ENCODE data around the gene PIGP. TPM values are rescaled to one million over a fixed set of nuclear protein-coding genes. Genes with fewer than 3 reads are reported as not detected.
A peak's percentile ranks its signal among the peaks of the same experiment; 100 is the strongest.
"Not testable (repeated sequence)": the region's sequence is repeated elsewhere in the genome, so short reads cannot be mapped to it uniquely, and the experiment has no call there.

The PIGP gene
- total RNA-seq (10 to 100 TPM; 20.2 to 27.6 TPM), polyA plus RNA-seq (ENCODE audit: insufficient read length in 2 of 2) (10 to 100 TPM; 22.3 to 22.6 TPM)
- long read RNA-seq, donor 1, full-length matches to known transcripts = 13 of 692 reads
- long read RNA-seq, donor 1, partial matches to known transcripts = 663 of 692 reads
- long read RNA-seq, donor 1, other reads (novel, unspliced or antisense) = 16 of 692 reads
- long read RNA-seq, donor 2, full-length matches to known transcripts = 5 of 270 reads
- long read RNA-seq, donor 2, partial matches to known transcripts = 255 of 270 reads
- long read RNA-seq, donor 2, other reads (novel, unspliced or antisense) = 10 of 270 reads
- long read RNA-seq, donor 3, full-length matches to known transcripts = 3 of 488 reads
- long read RNA-seq, donor 3, partial matches to known transcripts = 468 of 488 reads
- long read RNA-seq, donor 3, other reads (novel, unspliced or antisense) = 17 of 488 reads
- long read RNA-seq, donor 4, full-length matches to known transcripts = 9 of 464 reads
- long read RNA-seq, donor 4, partial matches to known transcripts = 444 of 464 reads
- long read RNA-seq, donor 4, other reads (novel, unspliced or antisense) = 11 of 464 reads

GRCh38 chr21:37072988-37073416, at the start of gene PIGP, which contains the start of gene TTC3:
Gene PIGP, minus strand, starts transcription at chr21:37073071. Its CDS starts 556 bp downstream, at chr21:37072515.
Gene TTC3, plus strand, starts transcription at chr21:37073254. Its CDS starts 14,004 bp downstream, at chr21:37087258.
- Histone ChIP-seq H3K4me3 (ENCODE audit: low read depth, low read length) (peak within 1 kb of the TSS; percentile 92), H3K27ac (ENCODE audit: low read depth, low read length) (peak within 1 kb of the TSS; percentile 98), H3K36me3 (ENCODE audit: control insufficient read depth, insufficient read depth, low read length) (no peaks in the 10 kb centered on the region), H3K4me1 (ENCODE audit: control insufficient read depth, insufficient read depth, low read length) (peaks cover 14% of the 10 kb centered on the region), H3K9me3 (ENCODE audit: control insufficient read depth, insufficient read depth, low read length) (no peaks in the 10 kb centered on the region), H3K27me3 (ENCODE audit: control insufficient read depth, insufficient read depth, low read length) (no peaks in the 10 kb centered on the region)
- WGBS (ENCODE audit: insufficient coverage) = under 1% methylated on average over 61 of the region's 61 CpGs
- peak; percentile 93 to 99 (median 96) for DNase-seq (ENCODE audit: low read depth in 4 of 6, low spot score in 6 of 6)

DNA sequence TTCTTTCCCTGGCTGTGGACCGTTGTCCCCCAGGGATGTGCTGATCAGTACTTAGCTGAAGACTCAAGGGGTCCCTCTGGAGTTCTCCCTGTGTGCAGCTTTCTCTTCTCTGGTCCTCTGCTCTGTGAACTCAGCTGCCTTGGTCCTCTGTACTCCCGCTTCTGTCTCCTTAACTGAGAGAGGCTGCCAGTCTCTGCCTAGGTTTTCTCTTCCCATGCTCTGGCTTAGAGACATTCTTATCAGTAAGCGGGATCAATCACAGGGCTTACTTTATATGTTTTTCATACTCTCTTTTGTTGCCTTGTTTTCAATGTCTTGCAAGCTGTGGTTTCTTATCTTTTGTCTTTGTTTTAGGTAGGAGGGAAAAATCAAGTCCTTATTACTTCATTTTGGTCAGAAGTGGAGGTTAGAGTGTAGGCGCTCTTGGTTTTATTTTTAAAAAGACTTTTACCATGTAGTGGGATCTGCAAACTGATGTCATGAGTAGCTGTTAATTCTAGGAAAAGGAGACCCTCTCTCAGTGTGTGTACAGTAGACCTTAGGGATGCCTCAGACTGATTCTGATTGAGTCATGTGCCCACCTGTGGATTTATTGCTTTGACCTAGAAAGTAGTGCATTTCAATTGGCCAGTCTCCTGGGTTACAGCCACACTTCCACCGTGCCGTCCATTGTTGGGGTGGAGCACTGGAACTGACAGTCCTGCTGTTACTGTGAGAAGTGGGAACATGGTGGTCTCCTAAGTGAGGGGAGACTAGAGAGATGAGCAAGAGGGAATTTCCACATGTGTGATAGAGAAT, 46.7 kb upstream of the PIGP start:
- no peak overlapping the region for H3K4me3 ChIP-seq (ENCODE audit: low read depth, low read length)
- WGBS (ENCODE audit: insufficient coverage) = 42% methylated on average over 5 of the region's 6 CpGs
- H3K36me3 ChIP-seq (ENCODE audit: control insufficient read depth, insufficient read depth, low read length) = peaks cover 7% of the 10 kb centered on the region
- no peaks in the 10 kb centered on the region for H3K4me1 ChIP-seq (ENCODE audit: control insufficient read depth, insufficient read depth, low read length)
- peak in 1 of 6 donors; percentile 7 for DNase-seq (ENCODE audit: low read depth in 4 of 6, low spot score in 6 of 6)
- no peak overlapping the region for H3K27ac ChIP-seq (ENCODE audit: low read depth, low read length)
- H3K27me3 ChIP-seq (ENCODE audit: control insufficient read depth, insufficient read depth, low read length) = no peaks in the 10 kb centered on the region
- H3K9me3 ChIP-seq (ENCODE audit: control insufficient read depth, insufficient read depth, low read length) = no peaks in the 10 kb centered on the region

GRCh38 chr21:37118187-37118826, 45.4 kb upstream of the PIGP start:
- no peaks in the 10 kb centered on the region for H3K4me1 ChIP-seq (ENCODE audit: control insufficient read depth, insufficient read depth, low read length)
- peaks cover 3% of the 10 kb centered on the region for H3K36me3 ChIP-seq (ENCODE audit: control insufficient read depth, insufficient read depth, low read length)
- H3K27me3 ChIP-seq (ENCODE audit: control insufficient read depth, insufficient read depth, low read length) = no peaks in the 10 kb centered on the region
- H3K4me3 ChIP-seq (ENCODE audit: low read depth, low read length) = no peak overlapping the region
- no peaks in the 10 kb centered on the region for H3K9me3 ChIP-seq (ENCODE audit: control insufficient read depth, insufficient read depth, low read length)
- no peak for DNase-seq (ENCODE audit: low read depth in 4 of 6, low spot score in 6 of 6)
- H3K27ac ChIP-seq (ENCODE audit: low read depth, low read length) = no peak overlapping the region
- WGBS (ENCODE audit: insufficient coverage) = no CpG with 5 or more reads among the region's 1 CpG

DNA sequence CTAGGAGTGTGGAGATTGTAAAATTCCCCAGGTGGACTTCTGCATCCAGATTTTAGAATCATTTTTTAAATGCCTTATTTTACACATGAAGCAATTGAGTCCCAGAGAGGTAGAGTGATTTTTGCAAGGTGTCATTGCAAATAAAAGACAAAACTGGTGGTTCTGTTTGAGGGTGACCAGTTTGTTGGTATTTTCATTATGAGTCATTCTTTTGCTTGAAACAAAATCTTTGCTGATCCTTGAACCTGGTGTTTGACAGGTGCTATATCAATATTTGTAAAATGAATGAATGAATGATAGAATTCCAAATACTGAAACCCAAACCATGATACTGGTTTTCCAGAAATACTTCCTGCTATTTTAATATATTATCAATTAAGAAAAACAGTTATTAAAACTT, 44.3 kb upstream of the PIGP start:
- H3K4me1 ChIP-seq (ENCODE audit: control insufficient read depth, insufficient read depth, low read length) = no peaks in the 10 kb centered on the region
- no peaks in the 10 kb centered on the region for H3K27me3 ChIP-seq (ENCODE audit: control insufficient read depth, insufficient read depth, low read length)
- H3K9me3 ChIP-seq (ENCODE audit: control insufficient read depth, insufficient read depth, low read length) = no peaks in the 10 kb centered on the region
- DNase-seq (ENCODE audit: low read depth in 4 of 6, low spot score in 6 of 6) = no peak
- no peaks in the 10 kb centered on the region for H3K36me3 ChIP-seq (ENCODE audit: control insufficient read depth, insufficient read depth, low read length)
- H3K4me3 ChIP-seq (ENCODE audit: low read depth, low read length) = no peak overlapping the region
- H3K27ac ChIP-seq (ENCODE audit: low read depth, low read length) = no peak overlapping the region

GRCh38 chr21:37116459-37116858, 43.6 kb upstream of the PIGP start:
- not testable (repeated sequence) for H3K9me3 ChIP-seq (ENCODE audit: control insufficient read depth, insufficient read depth, low read length); H3K27me3 ChIP-seq (ENCODE audit: control insufficient read depth, insufficient read depth, low read length); H3K27ac ChIP-seq (ENCODE audit: low read depth, low read length); H3K4me1 ChIP-seq (ENCODE audit: control insufficient read depth, insufficient read depth, low read length); DNase-seq (ENCODE audit: low read depth in 4 of 6, low spot score in 6 of 6); H3K36me3 ChIP-seq (ENCODE audit: control insufficient read depth, insufficient read depth, low read length); H3K4me3 ChIP-seq (ENCODE audit: low read depth, low read length)
- no CpG with 5 or more reads among the region's 2 CpGs for WGBS (ENCODE audit: insufficient coverage)

DNA sequence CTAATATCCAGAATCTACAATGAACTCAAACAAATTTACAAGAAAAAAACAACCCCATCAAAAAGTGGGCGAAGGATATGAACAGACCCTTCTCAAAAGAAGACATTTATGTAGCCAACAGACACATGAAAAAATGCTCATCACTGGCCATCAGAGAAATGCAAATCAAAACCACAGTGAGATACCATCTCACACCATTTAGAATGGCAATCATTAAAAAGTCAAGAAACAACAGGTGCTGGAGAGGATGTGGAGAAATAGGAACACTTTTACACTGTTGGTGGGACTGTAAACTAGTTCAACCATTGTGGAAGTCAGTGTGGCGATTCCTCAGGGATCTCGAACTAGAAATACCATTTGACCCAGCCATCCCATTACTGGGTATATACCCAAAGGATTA, 41.4 kb upstream of the PIGP start:
- no CpG with 5 or more reads among the region's 3 CpGs for WGBS (ENCODE audit: insufficient coverage)
- not testable (repeated sequence) for H3K27me3 ChIP-seq (ENCODE audit: control insufficient read depth, insufficient read depth, low read length); H3K36me3 ChIP-seq (ENCODE audit: control insufficient read depth, insufficient read depth, low read length); H3K4me3 ChIP-seq (ENCODE audit: low read depth, low read length); H3K9me3 ChIP-seq (ENCODE audit: control insufficient read depth, insufficient read depth, low read length); H3K27ac ChIP-seq (ENCODE audit: low read depth, low read length); H3K4me1 ChIP-seq (ENCODE audit: control insufficient read depth, insufficient read depth, low read length); DNase-seq (ENCODE audit: low read depth in 4 of 6, low spot score in 6 of 6)

GRCh38 chr21:37111029-37111428, 38.2 kb upstream of the PIGP start:
- not testable (repeated sequence) for H3K9me3 ChIP-seq (ENCODE audit: control insufficient read depth, insufficient read depth, low read length); H3K36me3 ChIP-seq (ENCODE audit: control insufficient read depth, insufficient read depth, low read length); H3K4me3 ChIP-seq (ENCODE audit: low read depth, low read length); H3K27me3 ChIP-seq (ENCODE audit: control insufficient read depth, insufficient read depth, low read length); DNase-seq (ENCODE audit: low read depth in 4 of 6, low spot score in 6 of 6); H3K27ac ChIP-seq (ENCODE audit: low read depth, low read length); H3K4me1 ChIP-seq (ENCODE audit: control insufficient read depth, insufficient read depth, low read length)
- WGBS (ENCODE audit: insufficient coverage) = 100% methylated on average over 1 of the region's 6 CpGs

GRCh38 chr21:37106998-37107397, 34.1 kb upstream of the PIGP start:
- WGBS (ENCODE audit: insufficient coverage) = 100% methylated on average over 1 of the region's 2 CpGs
- no peak overlapping the region for H3K27ac ChIP-seq (ENCODE audit: low read depth, low read length)
- H3K4me3 ChIP-seq (ENCODE audit: low read depth, low read length) = no peak overlapping the region
- peaks cover 8% of the 10 kb centered on the region for H3K9me3 ChIP-seq (ENCODE audit: control insufficient read depth, insufficient read depth, low read length)
- H3K27me3 ChIP-seq (ENCODE audit: control insufficient read depth, insufficient read depth, low read length) = no peaks in the 10 kb centered on the region
- no peak for DNase-seq (ENCODE audit: low read depth in 4 of 6, low spot score in 6 of 6)
- peaks cover 7% of the 10 kb centered on the region for H3K36me3 ChIP-seq (ENCODE audit: control insufficient read depth, insufficient read depth, low read length)
- H3K4me1 ChIP-seq (ENCODE audit: control insufficient read depth, insufficient read depth, low read length) = no peaks in the 10 kb centered on the region

DNA sequence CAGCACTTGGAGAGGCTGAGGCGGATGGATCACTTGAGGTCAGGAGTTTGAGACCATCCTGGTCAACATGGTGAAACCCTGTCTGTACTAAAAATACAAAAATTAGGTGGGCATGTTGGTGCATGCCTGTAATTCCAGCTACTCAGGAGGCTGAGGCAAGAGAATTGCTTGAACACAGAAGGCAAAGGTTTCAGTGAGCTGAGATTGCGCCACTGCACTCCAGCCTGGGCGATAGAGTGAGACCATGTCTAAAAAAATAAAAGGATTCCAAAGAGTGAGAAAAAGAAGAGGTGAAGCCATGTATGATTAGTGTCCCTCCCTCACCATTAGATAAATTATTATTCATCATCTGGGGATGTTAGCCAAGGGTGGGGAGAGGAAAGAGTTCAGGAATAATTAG, 29.9 kb upstream of the PIGP start:
- H3K9me3 ChIP-seq (ENCODE audit: control insufficient read depth, insufficient read depth, low read length); H3K27me3 ChIP-seq (ENCODE audit: control insufficient read depth, insufficient read depth, low read length); DNase-seq (ENCODE audit: low read depth in 4 of 6, low spot score in 6 of 6); H3K36me3 ChIP-seq (ENCODE audit: control insufficient read depth, insufficient read depth, low read length); H3K27ac ChIP-seq (ENCODE audit: low read depth, low read length); H3K4me3 ChIP-seq (ENCODE audit: low read depth, low read length); H3K4me1 ChIP-seq (ENCODE audit: control insufficient read depth, insufficient read depth, low read length): not testable (repeated sequence)
- WGBS (ENCODE audit: insufficient coverage) = 80% methylated on average over 1 of the region's 3 CpGs
